Neutrophil (primary cell): ENCODE results near the gene SNX6.

Experiments used
- H3K27ac ChIP-seq: fragments of 200-600 bp; sonication (generic); 2 replicates; pipeline ENCODE4 v1.5.1; 2016; ENCODE audit warnings: mild to moderate bottlenecking, moderate library complexity
- H3K27me3 ChIP-seq: fragments of 200-600 bp; sonication (generic); 2 replicates; pipeline ENCODE4 v1.6.0; 2016; ENCODE audit warnings: mild to moderate bottlenecking
- H3K36me3 ChIP-seq: fragments of 200-600 bp; sonication (generic); 2 replicates; pipeline ENCODE4 v1.5.1; 2017
- H3K4me1 ChIP-seq, 2 experiments: fragments of 200-600 bp in 1 of 2; sonication (generic) in 1 of 2; 1 replicate in 1 of 2; 2 replicates in 1 of 2; pipeline versions ENCODE4 v1.5.1 to v1.6.1; 2013 to 2016; ENCODE audit warnings: low read depth in 1 of 2, low read length in 1 of 2, mild to moderate bottlenecking in 1 of 2, moderate library complexity in 1 of 2; ENCODE audit not compliant: control insufficient read depth in 1 of 2, insufficient read depth in 1 of 2
- H3K4me3 ChIP-seq, 2 experiments: fragments of 200-600 bp in 1 of 2; sonication (generic) in 1 of 2; 1 replicate in 1 of 2; 2 replicates in 1 of 2; pipeline ENCODE4 v1.5.1; 2013 to 2016; ENCODE audit warnings: low read depth in 1 of 2, low read length in 1 of 2, mild to moderate bottlenecking in 1 of 2, moderate library complexity in 1 of 2
- H3K9me3 ChIP-seq: fragments of 200-600 bp; sonication (generic); 2 replicates; pipeline ENCODE4 v1.5.1; 2016
- CTCF ChIP-seq: fragments of 200-600 bp; sonication (generic); IDR thresholded peaks from 2 replicates; pipeline ENCODE4 v1.5.1; 2016; ENCODE audit warnings: antibody characterized with exemption

Gene SNX6

DNA sequence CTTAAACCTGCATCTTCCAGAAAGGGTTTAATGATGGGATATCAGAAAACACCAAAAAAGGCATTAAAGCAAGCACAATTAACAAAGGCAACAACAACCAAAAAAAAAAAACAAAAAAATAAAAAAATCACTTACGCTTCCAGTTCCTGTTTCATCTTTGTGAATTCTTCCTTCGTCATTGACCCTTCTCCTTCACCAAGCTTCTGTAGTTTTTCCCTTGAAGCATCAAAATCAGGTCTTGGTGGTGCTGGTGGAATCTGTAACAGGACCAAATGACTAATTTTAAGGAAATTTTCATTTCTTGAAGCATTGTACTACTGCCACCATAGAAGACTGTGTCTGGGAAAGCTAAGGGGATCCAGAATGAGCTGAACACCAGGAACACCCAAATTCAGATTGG lies 24.5 kb downstream of the SNX6 start:
- Histone ChIP-seq H3K4me3 (peak overlapping the region in 1 of 2 experiments; percentile 7), H3K27me3 (no peaks in the 10 kb centered on the region), H3K9me3 (no peaks in the 10 kb centered on the region), H3K4me1 (peaks cover 9 to 15% of the 10 kb centered on the region in 2 experiments), H3K27ac (peak overlapping the region; percentile 85), H3K36me3 (peaks cover 75% of the 10 kb centered on the region)
- no peak for TF ChIP-seq CTCF

GRCh38 chr14:34604995-34605394 lies 25.0 kb downstream of the SNX6 start:
- H3K27ac ChIP-seq = peak overlapping the region; percentile 85
- peak overlapping the region in 1 of 2 experiments; percentile 7 for H3K4me3 ChIP-seq
- H3K36me3 ChIP-seq = peaks cover 80% of the 10 kb centered on the region

DNA sequence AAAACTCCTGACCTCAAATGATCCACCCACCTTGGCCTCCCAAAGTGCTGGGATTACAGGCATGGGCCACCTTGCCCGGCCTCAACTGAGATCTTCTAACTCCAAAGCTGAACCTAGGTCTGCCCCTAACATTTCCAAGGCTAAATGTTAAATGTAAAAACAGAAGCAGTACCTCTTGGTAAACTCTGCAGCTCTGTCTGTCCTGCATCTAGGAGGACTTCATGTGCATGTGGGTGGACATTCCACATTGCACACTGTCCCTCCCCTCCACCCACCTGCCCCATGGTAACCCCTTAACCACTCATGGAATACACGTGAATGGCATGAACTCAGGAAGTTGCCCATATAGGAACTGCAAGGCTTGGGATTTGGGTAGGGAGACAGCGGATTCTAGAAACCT lies 33.1 kb downstream of the SNX6 start:
- no peaks in the 10 kb centered on the region for H3K4me1 ChIP-seq
- H3K27ac ChIP-seq = no peak overlapping the region
- no peaks in the 10 kb centered on the region for H3K9me3 ChIP-seq
- H3K36me3 ChIP-seq = peaks cover 95% of the 10 kb centered on the region
- no peak overlapping the region for H3K4me3 ChIP-seq
- no peaks in the 10 kb centered on the region for H3K27me3 ChIP-seq
- TF ChIP-seq CTCF = no peak

More at GRCh38 chr14:34604995-34605394, 25.0 kb downstream of the SNX6 start:
- no peak for TF ChIP-seq CTCF
- Histone ChIP-seq H3K9me3 (no peaks in the 10 kb centered on the region), H3K4me1 (peaks cover 9 to 15% of the 10 kb centered on the region in 2 experiments), H3K27me3 (no peaks in the 10 kb centered on the region)

- H3K4me3 ChIP-seq = no peak overlapping the region
- H3K27me3 ChIP-seq = no peaks in the 10 kb centered on the region
- peaks cover 98% of the 10 kb centered on the region for H3K36me3 ChIP-seq
- H3K9me3 ChIP-seq = no peaks in the 10 kb centered on the region
- TF ChIP-seq CTCF = no peak
- no peak overlapping the region for H3K27ac ChIP-seq
- no peaks in the 10 kb centered on the region for H3K4me1 ChIP-seq
These were observed 36.1 kb downstream of the SNX6 start for GRCh38 chr14:34593740-34594375.

DNA sequence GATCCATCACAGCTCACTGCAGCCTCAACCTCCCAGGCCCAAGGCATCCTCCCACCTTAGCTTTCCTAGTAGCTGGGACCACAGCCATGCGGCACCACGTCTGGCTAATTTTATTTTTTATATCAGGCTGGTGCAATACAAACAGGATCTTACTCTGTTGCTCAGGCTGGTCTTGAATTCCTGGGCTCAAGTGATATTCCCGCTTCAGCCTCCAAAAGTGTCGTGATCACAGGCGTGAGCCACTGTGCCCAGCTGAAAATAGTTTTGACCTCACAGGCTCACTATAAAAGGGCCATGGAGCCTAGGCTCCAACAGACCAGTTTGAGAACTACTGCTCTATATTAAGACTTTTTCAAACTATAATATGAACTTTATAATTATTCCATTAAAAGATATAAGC lies 37.3 kb downstream of the SNX6 start:
- no peaks in the 10 kb centered on the region for H3K27me3 ChIP-seq
- TF ChIP-seq CTCF = no peak
- no peak overlapping the region for H3K27ac ChIP-seq
- peaks cover 98% of the 10 kb centered on the region for H3K36me3 ChIP-seq
- no peaks in the 10 kb centered on the region for H3K9me3 ChIP-seq
- no peak overlapping the region for H3K4me3 ChIP-seq
- no peaks in the 10 kb centered on the region for H3K4me1 ChIP-seq
